Panc1 (cell line): ENCODE measurements around the gene IGFLR1. TPM values are rescaled to one million over a fixed set of nuclear protein-coding genes. Genes with fewer than 3 reads are reported as not detected.

ENCODE experiments used
- ATAC-seq: fragments of 200-7000 bp; cut with Tn5 transposase; 2 replicates; pipeline ENCODE4 v1.9.1; 2020; ENCODE audit warnings: mild to moderate bottlenecking, moderate library complexity
- BruUV-seq: library from RNA; stranded (reverse); fragments of 400-500 nt; replicated peaks from 2 replicates; lab custom pipeline; 2021; lab: Mats Ljungman, UMichigan
- CTCF ChIA-PET: fragments of 300-600 bp; sonication (Branson Sonifier 250); formaldehyde crosslinking; loops from one replicate; lab custom pipeline; 2022; ENCODE audit warnings: antibody characterized with exemption; lab: Charles Lee
- POLR2A ChIA-PET: fragments of 300-600 bp; sonication (Branson Sonifier 250); formaldehyde crosslinking; loops from one replicate; lab custom pipeline; 2022; ENCODE audit warnings: antibody characterized with exemption; lab: Charles Lee
- DNase-seq: peaks from one replicate; pipeline ENCODE4 v3.0.0-alpha.2; 2010; ENCODE audit warnings: low read depth, low spot score
- H3K27ac ChIP-seq: 2 replicates; pipeline ENCODE4 v1.5.1; 2011; ENCODE audit warnings: mild to moderate bottlenecking, low read length, inconsistent platforms
- H3K27me3 ChIP-seq: fragments of 200-500 bp; sonication (Bioruptor generic); 2 replicates; pipeline ENCODE4 v1.6.0; 2014; ENCODE audit warnings: low read length, inconsistent platforms; ENCODE audit not compliant: control insufficient read depth, insufficient read depth
- H3K36me3 ChIP-seq: fragments of 200-500 bp; sonication (Bioruptor generic); 2 replicates; pipeline ENCODE4 v1.5.1; 2014; ENCODE audit warnings: inconsistent platforms, mild to moderate bottlenecking, low read length, moderate library complexity; ENCODE audit not compliant: control insufficient read depth, insufficient read depth
- H3K4me1 ChIP-seq: 2 replicates; pipeline ENCODE4 v1.5.1; 2011; ENCODE audit warnings: inconsistent platforms, mild to moderate bottlenecking, low read length, moderate library complexity; ENCODE audit not compliant: control insufficient read depth, insufficient read depth
- H3K4me3 ChIP-seq, 2 experiments: 2 replicates each; pipeline ENCODE4 v1.5.1; 2011 to 2012; ENCODE audit warnings: low read depth in 2 of 2, low read length in 2 of 2, mild to moderate bottlenecking in 2 of 2, inconsistent platforms in 1 of 2, moderate library complexity in 1 of 2
- H3K9me3 ChIP-seq: fragments of 200-500 bp; sonication (Bioruptor generic); 2 replicates; pipeline ENCODE4 v1.5.1; 2014; ENCODE audit warnings: low read depth, mild to moderate bottlenecking, inconsistent platforms, low read length, moderate library complexity; ENCODE audit not compliant: control insufficient read depth, insufficient read depth
- CTCF ChIP-seq: fragments of 450-650 bp; IDR thresholded peaks from 2 replicates; pipeline ENCODE4 v1.5.1; 2017; ENCODE audit warnings: mild to moderate bottlenecking
- POLR2AphosphoS5 ChIP-seq: IDR thresholded peaks from 2 replicates; pipeline ENCODE4 v1.6.1; 2012; ENCODE audit warnings: mild to moderate bottlenecking, low read depth, low read length, moderate library complexity
- REST ChIP-seq, 2 experiments: IDR thresholded peaks; 2 replicates each; pipeline ENCODE4 v1.6.1; 2011 to 2012; ENCODE audit warnings: low read depth in 2 of 2, control low read depth in 1 of 2, low read length in 1 of 2, mild to moderate bottlenecking in 1 of 2, moderate library complexity in 1 of 2; ENCODE audit not compliant: insufficient read depth in 1 of 2
- SIN3A ChIP-seq: IDR thresholded peaks from 2 replicates; pipeline ENCODE4 v1.6.1; 2012; ENCODE audit warnings: low read depth, mild to moderate bottlenecking, low read length, moderate library complexity, borderline replicate concordance; ENCODE audit not compliant: insufficient read depth
- TCF7L2 ChIP-seq: IDR thresholded peaks from 2 replicates; pipeline ENCODE4 v1.6.1; 2011; ENCODE audit warnings: mild to moderate bottlenecking, low read depth, low read length, inconsistent platforms
- in situ Hi-C: cut with HindIII; loops from 2 replicates; pipeline ENCODE4 v1.10.0; 2016; ENCODE audit warnings: low sequenced_read_pairs, low pct_unique_long_range_greater_than_20kb
- intact Hi-C: fragments of 100-400 bp; cut with micrococcal nuclease; formaldehyde crosslinking; loops from one replicate; pipeline ENCODE4 v1.10.0; 2022; ENCODE audit not compliant: unreplicated experiment
- total RNA-seq: library from RNA; stranded (reverse); gene quantifications from one replicate; pipeline ENCODE4 v1.2.1, GENCODE V29; 2021; ENCODE audit not compliant: unreplicated experiment

The IGFLR1 gene
- total RNA-seq, 1 experiment from 2014 or later = 12.5 TPM

GRCh38 chr19:35703343-35703742 lies 38.9 kb downstream of the IGFLR1 start:
- no peaks in the 10 kb centered on the region for H3K36me3 ChIP-seq
- DNase-seq (no peak), ATAC-seq (no peak)
- ChIA-PET CTCF (interaction anchor here (1.4 kb wide), 1 partner anchor 9 kb away, joined by 9 read pairs; no protein-coding TSS in a partner anchor), POLR2A (interaction anchor here (0.7 to 1.1 kb wide), 3 partner anchors 30 to 65 kb away, joined by 3 read pairs; partner anchors contain the start of gene PSENEN)
- BruUV-seq = no TSS peak
- H3K4me3 ChIP-seq = peak overlapping the region; percentile 68 to 80
- H3K27me3 ChIP-seq = no peaks in the 10 kb centered on the region
- TF ChIP-seq SIN3A (no peak), REST (IDR thresholded peaks at IDR 0.05; ENCODE audit: insufficient read depth in 1 of 2, low read depth in 2 of 2, low read length in 1 of 2) (no peak), TCF7L2 (no peak), POLR2AphosphoS5 (no peak), CTCF (no peak)
- H3K27ac ChIP-seq = no peak overlapping the region
- H3K9me3 ChIP-seq = no peaks in the 10 kb centered on the region
- intact Hi-C loops = no loop called here
- H3K4me1 ChIP-seq = 0 out of 2 replicates have a peak, but pooled peaks cover 5% of the 10 kb centered on the region
- in situ Hi-C loops = no loop called here

GRCh38 chr19:35702223-35703012 lies 39.8 kb downstream of the IGFLR1 start:
- peak overlapping the region; percentile 68 to 80 for H3K4me3 ChIP-seq
- ChIA-PET POLR2A (interaction anchor here (0.5 to 0.9 kb wide), 7 partner anchors 11 to 191 kb away, joined by 3 to 7 read pairs (median 5); partner anchors contain the start of gene U2AF1L4), CTCF (interaction anchor here (0.7 to 1.4 kb wide), 4 partner anchors 8 to 124 kb away, joined by 3 to 9 read pairs (median 3); no protein-coding TSS in a partner anchor)
- H3K9me3 ChIP-seq = no peaks in the 10 kb centered on the region
- DNase-seq (peak; percentile 94), ATAC-seq (peak; percentile 99)
- TF ChIP-seq TCF7L2 (no peak), REST (IDR thresholded peaks at IDR 0.05; ENCODE audit: insufficient read depth in 1 of 2, low read depth in 2 of 2, low read length in 1 of 2) (peak in 1 of 2 experiments; percentile 45; a peak in 1 of 4 replicates), POLR2AphosphoS5 (peak; percentile 53; the same call in 1 of the 2 replicates), SIN3A (no peak)
- intact Hi-C loops = no loop called here
- H3K36me3 ChIP-seq = no peaks in the 10 kb centered on the region
- H3K4me1 ChIP-seq = 0 out of 2 replicates have a peak, but pooled peaks cover 5% of the 10 kb centered on the region
- in situ Hi-C loops = no loop called here
- BruUV-seq = no TSS peak
- peak overlapping the region; percentile 78 for H3K27ac ChIP-seq
- no peaks in the 10 kb centered on the region for H3K27me3 ChIP-seq
